Natural killer cell (primary cell): Measurements from ENCODE around the gene CYGB. TPM values are rescaled to one million over a fixed set of nuclear protein-coding genes. Genes with fewer than 3 reads are reported as not detected.
"Not testable (repeated sequence)": the region's sequence is repeated elsewhere in the genome, so short reads cannot be mapped to it uniquely, and the experiment has no call there.

Experiments used
- ATAC-seq, 3 donors: fragments of 150-1000 bp in 2 of 3; fragments of 200-7000 bp in 1 of 3; cut with Tn5 transposase; 1 replicate in 1 of 3; 2 replicates in 2 of 3; pipeline ENCODE4 v1.10.0; 2021; ENCODE audit warnings: mild to moderate bottlenecking in 2 of 3, moderate library complexity in 2 of 3
- DNase-seq, 2 donors: peaks; one replicate each; pipeline versions ENCODE4 v3.0.0 to v3.0.0-alpha.2; 2013 to 2021; ENCODE audit warnings: mixed read lengths in 1 of 2
- H3K27ac ChIP-seq: one replicate; pipeline ENCODE4 v1.5.1; 2013; ENCODE audit warnings: mild to moderate bottlenecking, low read length
- H3K27me3 ChIP-seq: one replicate; pipeline ENCODE4 v1.6.1; 2013; ENCODE audit warnings: low read length; ENCODE audit not compliant: control insufficient read depth, insufficient read depth
- H3K36me3 ChIP-seq: one replicate; pipeline ENCODE4 v1.6.1; 2013; ENCODE audit warnings: low read length; ENCODE audit not compliant: control insufficient read depth, insufficient read depth
- H3K4me1 ChIP-seq: one replicate; pipeline ENCODE4 v1.6.1; 2013; ENCODE audit warnings: low read length; ENCODE audit not compliant: control insufficient read depth, insufficient read depth
- H3K4me3 ChIP-seq: one replicate; pipeline ENCODE4 v1.5.1; 2013; ENCODE audit warnings: low read length
- H3K9me3 ChIP-seq: one replicate; pipeline ENCODE4 v1.6.1; 2013; ENCODE audit warnings: low read length; ENCODE audit not compliant: control insufficient read depth, insufficient read depth
- H3K27ac Mint-ChIP-seq, 2 donors: one replicate each; pipeline ENCODE4 v1.8.0; 2022; ENCODE audit warnings: mild to moderate bottlenecking in 2 of 2, mixed read lengths in 2 of 2, moderate library complexity in 1 of 2
- H3K27me3 Mint-ChIP-seq, 2 donors: one replicate each; pipeline ENCODE4 v1.8.0; 2022; ENCODE audit warnings: low read depth in 2 of 2, mixed read lengths in 2 of 2
- H3K36me3 Mint-ChIP-seq: one replicate; pipeline ENCODE4 v1.8.0; 2022; ENCODE audit warnings: mixed read lengths
- H3K4me1 Mint-ChIP-seq, 2 donors: one replicate each; pipeline ENCODE4 v1.8.0; 2022; ENCODE audit warnings: mixed read lengths in 2 of 2
- H3K4me3 Mint-ChIP-seq: one replicate; pipeline ENCODE4 v1.8.0; 2022; ENCODE audit warnings: mild to moderate bottlenecking, moderate library complexity, mixed read lengths
- H3K9me3 Mint-ChIP-seq, 2 donors: one replicate each; pipeline ENCODE4 v1.8.0; 2022; ENCODE audit warnings: mixed read lengths in 2 of 2
- CTCF ChIP-seq: fragments of 200-600 bp; IDR thresholded peaks from one replicate; pipeline ENCODE4 v1.8.0; 2022; ENCODE audit warnings: antibody characterized with exemption
- WGBS: methylation state at CpG from one replicate; pipeline ENCODE4 v1.1.7; 2013; ENCODE audit warnings: missing lambda C conversion rate; ENCODE audit not compliant: insufficient coverage; 5-methylcytosine and 5-hydroxymethylcytosine counted together
- intact Hi-C: fragments of 100-400 bp; cut with micrococcal nuclease; formaldehyde crosslinking; loops from one replicate; pipeline ENCODE4 v1.14.2; 2022
- total RNA-seq, 4 donors: library from RNA; stranded (reverse); fragments of 120-200 nt in 1 of 4; gene quantifications; one replicate each; pipeline versions ENCODE4 v1.2.3 to v1.2.4, GENCODE V29; 2013 to 2022

Gene CYGB
- total RNA-seq, 3 donors from 2014 or later (not counting 1 experiment from before 2014, with no cell fraction given), result 0.12 to 0.33 (median 0.16) TPM

GRCh38 chr17:76566988-76567431 lies 29.5 kb upstream of the CYGB start:
- H3K36me3 Mint-ChIP-seq, result no peaks in the 10 kb centered on the region
- no peaks in the 10 kb centered on the region for H3K9me3 Mint-ChIP-seq
- H3K27me3 Mint-ChIP-seq, result peaks cover 0 to 5% of the 10 kb centered on the region in 2 donors
- Histone ChIP-seq H3K4me3 (no peak overlapping the region), H3K9me3 (no peaks in the 10 kb centered on the region), H3K27me3 (no peaks in the 10 kb centered on the region), H3K4me1 (peaks cover 25% of the 10 kb centered on the region), H3K36me3 (peaks cover 30% of the 10 kb centered on the region), H3K27ac (no peak overlapping the region)
- peak overlapping the region in 1 of 2 donors; percentile 51 for H3K27ac Mint-ChIP-seq
- H3K4me3 Mint-ChIP-seq, result no peak overlapping the region
- no peak for TF ChIP-seq CTCF
- 90% methylated on average over 5 of the region's 5 CpGs for WGBS
- peaks cover 18% of the 10 kb centered on the region in 2 donors for H3K4me1 Mint-ChIP-seq
- DNase-seq (no peak), ATAC-seq (no peak)
- intact Hi-C loops, result no loop called here

GRCh38 chr17:76566613-76566943 lies 29.1 kb upstream of the CYGB start:
- Mint-ChIP-seq H3K4me3 (no peak overlapping the region), H3K9me3 (no peaks in the 10 kb centered on the region), H3K4me1 (peaks cover 18% of the 10 kb centered on the region in 2 donors), H3K27me3 (peaks cover 0 to 5% of the 10 kb centered on the region in 2 donors), H3K36me3 (no peaks in the 10 kb centered on the region), H3K27ac (peak overlapping the region in 1 of 2 donors; percentile 51)
- H3K4me1 ChIP-seq, result peaks cover 28% of the 10 kb centered on the region
- no peak for TF ChIP-seq CTCF
- ATAC-seq (no peak), DNase-seq (no peak)
- no peaks in the 10 kb centered on the region for H3K27me3 ChIP-seq
- intact Hi-C loops, result no loop called here
- H3K4me3 ChIP-seq, result no peak overlapping the region
- H3K36me3 ChIP-seq, result peaks cover 34% of the 10 kb centered on the region
- H3K27ac ChIP-seq, result no peak overlapping the region
- no peaks in the 10 kb centered on the region for H3K9me3 ChIP-seq
- 78% methylated on average over 3 of the region's 3 CpGs for WGBS

GRCh38 chr17:76565728-76566612 lies 28.5 kb upstream of the CYGB start:
- no peak for TF ChIP-seq CTCF
- no peak overlapping the region for H3K4me3 Mint-ChIP-seq
- Histone ChIP-seq H3K9me3 (no peaks in the 10 kb centered on the region), H3K36me3 (peaks cover 34% of the 10 kb centered on the region), H3K4me3 (no peak overlapping the region), H3K27ac (no peak overlapping the region), H3K4me1 (peaks cover 28% of the 10 kb centered on the region), H3K27me3 (no peaks in the 10 kb centered on the region)
- DNase-seq (no peak), ATAC-seq (no peak)
- peaks cover 18% of the 10 kb centered on the region in 2 donors for H3K4me1 Mint-ChIP-seq
- intact Hi-C loops, result no loop called here
- peak overlapping the region in 1 of 2 donors; percentile 51 for H3K27ac Mint-ChIP-seq
- no peaks in the 10 kb centered on the region for H3K9me3 Mint-ChIP-seq
- H3K27me3 Mint-ChIP-seq, result peaks cover 0 to 5% of the 10 kb centered on the region in 2 donors
- no peaks in the 10 kb centered on the region for H3K36me3 Mint-ChIP-seq
- WGBS, result 93% methylated on average over 14 of the region's 14 CpGs

GRCh38 chr17:76564991-76565727 lies 27.6 kb upstream of the CYGB start:
- H3K4me3 Mint-ChIP-seq, H3K4me3 ChIP-seq, H3K27me3 Mint-ChIP-seq, H3K36me3 Mint-ChIP-seq, intact Hi-C loops, H3K27ac ChIP-seq, H3K9me3 ChIP-seq, H3K27ac Mint-ChIP-seq, H3K9me3 Mint-ChIP-seq, H3K27me3 ChIP-seq: not testable (repeated sequence)
- peak in 1 of 2 donors; percentile 76 for DNase-seq
- Histone ChIP-seq H3K36me3 (peaks cover 34% of the 10 kb centered on the region), H3K4me1 (peaks cover 28% of the 10 kb centered on the region)
- WGBS, result 94% methylated on average over 3 of the region's 8 CpGs
- H3K4me1 Mint-ChIP-seq, result peaks cover 18% of the 10 kb centered on the region in 2 donors
- ATAC-seq, result peak in 2 of 3 donors; percentile 44 to 50

- H3K27ac ChIP-seq, H3K9me3 ChIP-seq, H3K27me3 ChIP-seq, H3K27me3 Mint-ChIP-seq, H3K36me3 Mint-ChIP-seq, H3K9me3 Mint-ChIP-seq, ATAC-seq, H3K4me3 ChIP-seq, H3K4me3 Mint-ChIP-seq, intact Hi-C loops: not testable (repeated sequence)
- Histone ChIP-seq H3K36me3 (peaks cover 34% of the 10 kb centered on the region), H3K4me1 (peaks cover 39% of the 10 kb centered on the region)
- Mint-ChIP-seq H3K27ac (peak overlapping the region in 1 of 2 donors; percentile 46), H3K4me1 (peaks cover 18 to 24% of the 10 kb centered on the region in 2 donors)
- WGBS, result 53% methylated on average over 2 of the region's 2 CpGs
- peak in 1 of 2 donors; percentile 27 for DNase-seq
Observed at GRCh38 chr17:76563359-76563758, 25.9 kb upstream of the CYGB start.
